Measurements from ENCODE around the gene BARHL1. TPM values are rescaled to one million over a fixed set of nuclear protein-coding genes. Genes with fewer than 3 reads are reported as not detected.

The BARHL1 gene
- total and polyA plus RNA-seq, 9 of the 15 experiments (the other 6 are each of a cell fraction or from before 2014, with no cell fraction given): not detected

DNA sequence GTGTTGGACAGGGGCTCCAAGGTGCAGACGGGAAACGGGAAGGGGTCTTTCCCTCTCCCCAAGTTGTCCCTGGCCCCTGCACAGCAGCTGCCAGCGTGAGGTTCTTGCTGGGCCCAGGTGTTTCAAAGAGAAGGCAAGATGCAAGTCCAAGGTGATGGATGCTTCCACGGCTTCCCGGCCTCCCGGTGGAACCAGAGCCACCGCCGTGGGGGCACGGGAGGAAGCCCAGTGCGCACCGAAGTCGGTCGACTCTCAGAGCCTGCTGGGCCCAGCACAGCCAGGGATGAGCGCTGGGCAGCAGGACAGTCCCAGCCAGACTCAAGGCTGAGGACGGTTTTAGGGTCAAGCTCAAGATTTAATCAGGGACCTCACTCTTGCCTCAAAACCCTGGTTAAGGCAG, 25.2 kb upstream of the BARHL1 start:
- Histone ChIP-seq H3K4me2 (ENCODE audit: insufficient read depth, low read length) (no peak overlapping the region), H3K27ac (ENCODE audit: extremely low read depth, low read depth, low read length) (no peak overlapping the region), H4K20me1 (replicated peaks; ENCODE audit: control insufficient read depth, insufficient read depth, low read length) (no peaks in the 10 kb centered on the region), H3K9ac (ENCODE audit: insufficient read depth in 1 of 2, low read depth in 2 of 2, low read length in 2 of 2) (no peak overlapping the region), H3K27me3 (ENCODE audit: control insufficient read depth in 2 of 2, insufficient read depth in 2 of 2, low read length in 2 of 2) (peaks cover 50 to 69% of the 10 kb centered on the region in 2 experiments), H3K79me2 (ENCODE audit: control insufficient read depth, insufficient read depth, low read length) (no peaks in the 10 kb centered on the region), H3K9me3 (replicated peaks; ENCODE audit: control insufficient read depth, insufficient read depth, low read depth, low read length) (no peaks in the 10 kb centered on the region; the same call in 1 of the 2 replicates), H3K36me3 (ENCODE audit: control insufficient read depth, insufficient read depth, low read length) (no peaks in the 10 kb centered on the region), H3K9me1 (ENCODE audit: control insufficient read depth, insufficient read depth, low read length) (no peaks in the 10 kb centered on the region), H3K4me1 (replicated peaks in 1 of 2; ENCODE audit: control insufficient read depth in 2 of 2, insufficient read depth in 2 of 2, low read length in 2 of 2) (no peaks in the 10 kb centered on the region), H2AFZ (ENCODE audit: low read depth, low read length) (no peak overlapping the region), H3K4me3 (no peak overlapping the region)
- FAIRE-seq (no peak), DNase-seq (ENCODE audit: extremely low read depth in 1 of 4, low spot score in 3 of 4) (no peak), ATAC-seq (no peak)
- ChIA-PET POLR2A (interaction anchor here (0.7 kb wide), 1 partner anchor 17 kb away, joined by 3 read pairs; no protein-coding TSS in a partner anchor), CTCF (ENCODE audit: low intra/inter-chr PET ratio) (no interaction called here)
- TF ChIP-seq, protein P1, sequence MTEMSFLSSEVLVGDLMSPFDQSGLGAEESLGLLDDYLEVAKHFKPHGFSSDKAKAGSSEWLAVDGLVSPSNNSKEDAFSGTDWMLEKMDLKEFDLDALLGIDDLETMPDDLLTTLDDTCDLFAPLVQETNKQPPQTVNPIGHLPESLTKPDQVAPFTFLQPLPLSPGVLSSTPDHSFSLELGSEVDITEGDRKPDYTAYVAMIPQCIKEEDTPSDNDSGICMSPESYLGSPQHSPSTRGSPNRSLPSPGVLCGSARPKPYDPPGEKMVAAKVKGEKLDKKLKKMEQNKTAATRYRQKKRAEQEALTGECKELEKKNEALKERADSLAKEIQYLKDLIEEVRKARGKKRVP (CRISPR knock-in tag; IDR thresholded peaks at IDR 0.05): no peak
- TF ChIP-seq SNRNP70 (optimal IDR thresholded peaks at IDR 0.05; ENCODE audit: low read depth, low read length) (no peak), TOE1 (IDR thresholded peaks at IDR 0.05; ENCODE audit: borderline replicate concordance) (no peak), TOE1 (CRISPR knock-in tag; IDR thresholded peaks at IDR 0.05; ENCODE audit: borderline replicate concordance, low read depth) (no peak), MEF2D (tag; conservative IDR thresholded peaks at IDR 0.05; ENCODE audit: low read depth) (no peak), MTA2 (IDR thresholded peaks at IDR 0.05; ENCODE audit: low read depth) (no peak), TARDBP (IDR thresholded peaks at IDR 0.05) (no peak), ZNF217 (CRISPR knock-in tag; IDR thresholded peaks at IDR 0.05) (no peak), BCL6 (CRISPR knock-in tag; IDR thresholded peaks at IDR 0.05) (no peak), ARID2 (IDR thresholded peaks at IDR 0.05) (no peak), AFF4 (CRISPR knock-in tag; IDR thresholded peaks at IDR 0.05) (no peak), HDAC2 (IDR thresholded peaks at IDR 0.05) (no peak)
- intact Hi-C loops (cut with micrococcal nuclease): no loop called here
- WGBS (ENCODE audit: insufficient coverage, low coverage, missing lambda C conversion rate): 1% methylated on average over 8 of the region's 15 CpGs
- BruUV-seq (replicated peaks): no TSS peak
- in situ Hi-C loops (cut with MboI): no loop called here

Data from K562 (cell line).